ENCODE data around the gene CGNL1.

- TF ChIP-seq CTCF (IDR thresholded peaks at IDR 0.05; ENCODE audit: insufficient read depth, low read length): no peak
- no peak for TF ChIP-seq REST (IDR thresholded peaks at IDR 0.05; ENCODE audit: insufficient replicate concordance, low read depth)
- no peak for TF ChIP-seq SPI1 (IDR thresholded peaks at IDR 0.05; ENCODE audit: borderline replicate concordance, low read depth)
- TF ChIP-seq POLR2AphosphoS5 (IDR thresholded peaks at IDR 0.05; ENCODE audit: low read depth): no peak
- no peak for TF ChIP-seq GABPA (IDR thresholded peaks at IDR 0.05; ENCODE audit: low read depth)
Measured at GRCh38 chr15:57356636-57357035, 19.7 kb upstream of the CGNL1 start.

Data from HL-60 (cell line).